ENCODE measurements around the gene C5orf34. TPM values are rescaled to one million over a fixed set of nuclear protein-coding genes. Genes with fewer than 3 reads are reported as not detected.
"Not testable (repeated sequence)": the region's sequence is repeated elsewhere in the genome, so short reads cannot be mapped to it uniquely, and the experiment has no call there.

C5orf34 gene
- total RNA-seq, 1 donor = 1.9 TPM

- H3K27me3 ChIP-seq (ENCODE audit: insufficient read depth, low read length) = no peaks in the 10 kb centered on the region
- H3K4me1 ChIP-seq (ENCODE audit: insufficient read depth, low read length) = peaks cover 19% of the 10 kb centered on the region
- H3K9me3 ChIP-seq (ENCODE audit: low read depth, low read length) = no peaks in the 10 kb centered on the region
- peak within 1 kb of the TSS; percentile 71 for H3K4me3 ChIP-seq (ENCODE audit: low read length)
Observed at GRCh38 chr5:43483298-43484105, 31.4 kb downstream of the C5orf34 start, which contains the start of gene TMEM267. TMEM267 (minus strand) TSS chr5:43483865; CDS start chr5:43453969, 29,896 bp downstream.

- Histone ChIP-seq H3K9me3 (ENCODE audit: low read depth, low read length) (no peaks in the 10 kb centered on the region), H3K27me3 (ENCODE audit: insufficient read depth, low read length) (no peaks in the 10 kb centered on the region), H3K4me3 (ENCODE audit: low read length) (peak overlapping the region; percentile 71), H3K4me1 (ENCODE audit: insufficient read depth, low read length) (peaks cover 19% of the 10 kb centered on the region)
Observed at GRCh38 chr5:43482490-43483297, 32.3 kb downstream of the C5orf34 start.

GRCh38 chr5:43469671-43470391 is 45.1 kb downstream of the C5orf34 start:
- Histone ChIP-seq H3K4me3 (ENCODE audit: low read length) (no peak overlapping the region), H3K27me3 (ENCODE audit: insufficient read depth, low read length) (no peaks in the 10 kb centered on the region), H3K4me1 (ENCODE audit: insufficient read depth, low read length) (no peaks in the 10 kb centered on the region), H3K9me3 (ENCODE audit: low read depth, low read length) (peaks cover 6% of the 10 kb centered on the region)

GRCh38 chr5:43467100-43467499 is 47.8 kb downstream of the C5orf34 start:
- H3K4me3 ChIP-seq (ENCODE audit: low read length) = no peak overlapping the region
- peaks cover 6% of the 10 kb centered on the region for H3K9me3 ChIP-seq (ENCODE audit: low read depth, low read length)
- H3K27me3 ChIP-seq (ENCODE audit: insufficient read depth, low read length) = no peaks in the 10 kb centered on the region
- no peaks in the 10 kb centered on the region for H3K4me1 ChIP-seq (ENCODE audit: insufficient read depth, low read length)

GRCh38 chr5:43465455-43465854 is 49.5 kb downstream of the C5orf34 start:
- H3K4me3 ChIP-seq (ENCODE audit: low read length); H3K4me1 ChIP-seq (ENCODE audit: insufficient read depth, low read length); H3K27me3 ChIP-seq (ENCODE audit: insufficient read depth, low read length); H3K9me3 ChIP-seq (ENCODE audit: low read depth, low read length): not testable (repeated sequence)

GRCh38 chr5:43461066-43461465 is 53.9 kb downstream of the C5orf34 start:
- H3K27me3 ChIP-seq (ENCODE audit: insufficient read depth, low read length) = no peaks in the 10 kb centered on the region
- no peaks in the 10 kb centered on the region for H3K4me1 ChIP-seq (ENCODE audit: insufficient read depth, low read length)
- H3K4me3 ChIP-seq (ENCODE audit: low read length) = no peak overlapping the region
- no peaks in the 10 kb centered on the region for H3K9me3 ChIP-seq (ENCODE audit: low read depth, low read length)

- no peaks in the 10 kb centered on the region for H3K9me3 ChIP-seq (ENCODE audit: low read depth, low read length)
- no peaks in the 10 kb centered on the region for H3K27me3 ChIP-seq (ENCODE audit: insufficient read depth, low read length)
- no peak overlapping the region for H3K4me3 ChIP-seq (ENCODE audit: low read length)
- H3K4me1 ChIP-seq (ENCODE audit: insufficient read depth, low read length) = no peaks in the 10 kb centered on the region
Observed at GRCh38 chr5:43456556-43456955, 58.4 kb downstream of the C5orf34 start.

- H3K4me1 ChIP-seq (ENCODE audit: insufficient read depth, low read length); H3K9me3 ChIP-seq (ENCODE audit: low read depth, low read length); H3K27me3 ChIP-seq (ENCODE audit: insufficient read depth, low read length): not testable (repeated sequence)
Observed at GRCh38 chr5:43441575-43441974, 73.4 kb downstream of the C5orf34 start.

GRCh38 chr5:43437062-43437660 is 77.8 kb downstream of the C5orf34 start:
- no peaks in the 10 kb centered on the region for H3K27me3 ChIP-seq (ENCODE audit: insufficient read depth, low read length)
- H3K4me3 ChIP-seq (ENCODE audit: low read length) = no peak overlapping the region
- H3K4me1 ChIP-seq (ENCODE audit: insufficient read depth, low read length) = no peaks in the 10 kb centered on the region
- peaks cover 7% of the 10 kb centered on the region for H3K9me3 ChIP-seq (ENCODE audit: low read depth, low read length)

More at GRCh38 chr5:43441575-43441974, 73.4 kb downstream of the C5orf34 start:
- H3K4me3 ChIP-seq (ENCODE audit: low read length) = not testable (repeated sequence)

Other genes starting within 250 kb of the C5orf34 start
- 53.0 TPM for gene HMGCS1, start 201.7 kb downstream of the C5orf34 start, total RNA-seq
- gene CCL28, start 102.8 kb downstream of the C5orf34 start, total RNA-seq = 8.8 TPM
- gene TMEM267, start 31.3 kb downstream of the C5orf34 start, total RNA-seq = 11.5 TPM
- gene PAIP1, start 41.9 kb upstream of the C5orf34 start, total RNA-seq = 65.0 TPM
- 30.6 TPM for gene NNT, start 88.0 kb upstream of the C5orf34 start, total RNA-seq